Vagina (tissue), 2 donors: ENCODE measurements around the gene MTA3.

Source experiments
- CTCF ChIP-seq, 3 experiments: fragments of 450-650 bp in 2 of 3; fragments of 200-600 bp in 1 of 3; sonication (generic) in 1 of 3; IDR thresholded peaks; one replicate each; pipeline ENCODE4 v1.5.1; 2017 to 2019; ENCODE audit warnings: antibody characterized with exemption in 3 of 3, mild to moderate bottlenecking in 2 of 3, moderate library complexity in 2 of 3
- POLR2A ChIP-seq, 2 donors: fragments of 450-650 bp; IDR thresholded peaks; one replicate each; pipeline ENCODE4 v1.6.1; 2017; ENCODE audit warnings: antibody characterized with exemption in 2 of 2, mild to moderate bottlenecking in 2 of 2, moderate library complexity in 2 of 2

- TF ChIP-seq CTCF (IDR thresholded peaks at IDR 0.05): no peak
- TF ChIP-seq POLR2A (IDR thresholded peaks at IDR 0.05): no peak
These were observed 199.7 kb downstream of the MTA3 start for GRCh38 chr2:42767899-42768705.
